ENCODE data around the gene CHSY1. TPM values are rescaled to one million over a fixed set of nuclear protein-coding genes. Genes with fewer than 3 reads are reported as not detected.
"Not testable (repeated sequence)": the region's sequence is repeated elsewhere in the genome, so short reads cannot be mapped to it uniquely, and the experiment has no call there.

CHSY1 gene
- total and polyA plus RNA-seq, 9 donors: 23.0 to 69.9 (median 33.0) TPM

- Histone ChIP-seq H3K36me3 (no peaks in the 10 kb centered on the region), H3K9me3 (no peaks in the 10 kb centered on the region), H3K4me3 (peak within 1 kb of the TSS; percentile 94), H3K27ac (peak within 1 kb of the TSS; percentile 59 to 91), H3K27me3 (no peaks in the 10 kb centered on the region), H3K4me1 (ENCODE audit: insufficient read depth) (peaks cover 9% of the 10 kb centered on the region)
- peak; percentile 98 to 99 (median 99) for DNase-seq
- 0 to 1% (median 1%) methylated on average over 58 to 87 of the region's 87 CpGs for WGBS, 3 donors
- intact Hi-C loops (cut with DNase I): loop anchor here in 1 of 4 donors (2.0 kb wide), 1 partner anchor 346 kb away; no protein-coding TSS in a partner anchor
- TF ChIP-seq POLR2A (IDR thresholded peaks at IDR 0.05) (peak; percentile 78), CTCF (IDR thresholded peaks at IDR 0.05) (peak in 2 of 3 donors; percentile 18 to 25), EP300 (IDR thresholded peaks at IDR 0.05) (no peak)
These were observed 43.1 kb upstream of the CHSY1 start, which contains the start of gene SNRPA1 for GRCh38 chr15:101294731-101295606. Gene SNRPA1, minus strand, starts transcription at chr15:101295248. Its CDS starts 70 bp downstream, at chr15:101295178.

GRCh38 chr15:101293122-101293521 is 41.3 kb upstream of the CHSY1 start:
- H3K27me3 ChIP-seq: no peaks in the 10 kb centered on the region
- no peak overlapping the region for H3K27ac ChIP-seq
- TF ChIP-seq POLR2A (IDR thresholded peaks at IDR 0.05) (no peak), CTCF (IDR thresholded peaks at IDR 0.05) (no peak), EP300 (IDR thresholded peaks at IDR 0.05) (no peak)
- H3K36me3 ChIP-seq: no peaks in the 10 kb centered on the region
- intact Hi-C loops (cut with DNase I): no loop called here
- H3K4me3 ChIP-seq: peak overlapping the region; percentile 94
- H3K9me3 ChIP-seq: no peaks in the 10 kb centered on the region
- no peak for DNase-seq
- peaks cover 9% of the 10 kb centered on the region for H3K4me1 ChIP-seq (ENCODE audit: insufficient read depth)
- WGBS, 3 donors: 63 to 74% (median 72%) methylated on average over 10 of the region's 10 CpGs

- intact Hi-C loops (cut with DNase I): no loop called here
- TF ChIP-seq CTCF (IDR thresholded peaks at IDR 0.05) (peak in 2 of 3 donors; percentile 32 to 33), EP300 (IDR thresholded peaks at IDR 0.05) (no peak), POLR2A (IDR thresholded peaks at IDR 0.05) (no peak)
These were observed 37.2 kb upstream of the CHSY1 start for GRCh38 chr15:101288905-101289513.

GRCh38 chr15:101287342-101287741 is 35.5 kb upstream of the CHSY1 start:
- not testable (repeated sequence) for H3K36me3 ChIP-seq

More at GRCh38 chr15:101288905-101289513, 37.2 kb upstream of the CHSY1 start:
- no peak for DNase-seq
- H3K4me3 ChIP-seq: no peak overlapping the region
- WGBS, 3 donors: 71 to 78% (median 75%) methylated on average over 8 of the region's 8 CpGs
- no peaks in the 10 kb centered on the region for H3K36me3 ChIP-seq
- H3K27me3 ChIP-seq: no peaks in the 10 kb centered on the region
- H3K4me1 ChIP-seq (ENCODE audit: insufficient read depth): peaks cover 7% of the 10 kb centered on the region
- no peak overlapping the region for H3K27ac ChIP-seq
- H3K9me3 ChIP-seq: no peaks in the 10 kb centered on the region

More at GRCh38 chr15:101287342-101287741, 35.5 kb upstream of the CHSY1 start:
- H3K9me3 ChIP-seq; intact Hi-C loops (cut with DNase I); H3K4me1 ChIP-seq (ENCODE audit: insufficient read depth); DNase-seq; H3K27ac ChIP-seq; H3K27me3 ChIP-seq; H3K4me3 ChIP-seq: not testable (repeated sequence)
- WGBS, 3 donors: 96 to 98% (median 97%) methylated on average over 6 of the region's 6 CpGs
